H1 (cell line): Measurements from ENCODE around the gene HIC1. TPM values are rescaled to one million over a fixed set of nuclear protein-coding genes. Genes with fewer than 3 reads are reported as not detected.

Experiments used
- CTCF ChIA-PET: fragments of 300-600 bp; sonication (Branson Sonifier 250); formaldehyde crosslinking; loops from one replicate; lab custom pipeline; 2021; ENCODE audit not compliant: partially characterized antibody; lab: Charles Lee
- POLR2A ChIA-PET: fragments of 300-600 bp; sonication (Branson Sonifier 250); formaldehyde crosslinking; loops from one replicate; lab custom pipeline; 2021; ENCODE audit warnings: inconsistent platforms; ENCODE audit not compliant: partially characterized antibody; lab: Charles Lee
- DNase-seq, 2 experiments: peaks; one replicate each; pipeline versions ENCODE4 v3.0.0 to v3.0.0-alpha.2; 2010 to 2022; ENCODE audit warnings: low spot score in 2 of 2, low read depth in 1 of 2, mixed read lengths in 1 of 2
- FAIRE-seq: peaks from 2 replicates; lab custom pipeline; 2011; peaks lifted over from hg19 to GRCh38; lab: Jason Lieb, UNC
- H2AFZ ChIP-seq: 2 replicates; pipeline ENCODE4 v1.8.1; 2012; ENCODE audit warnings: low read length, inconsistent platforms
- H2AK5ac ChIP-seq: 2 replicates; pipeline ENCODE4 v1.6.1; 2013; ENCODE audit warnings: low read depth, low read length
- H2BK120ac ChIP-seq: replicated peaks from 2 replicates; pipeline ENCODE3; 2013; ENCODE audit warnings: low read depth, low read length, inconsistent platforms
- H2BK12ac ChIP-seq: 2 replicates; pipeline ENCODE4 v1.6.1; 2013; ENCODE audit warnings: low read depth, low read length
- H2BK15ac ChIP-seq: 2 replicates; pipeline ENCODE4 v1.6.1; 2013; ENCODE audit warnings: low read length
- H2BK20ac ChIP-seq: 2 replicates; pipeline ENCODE4 v1.6.1; 2013; ENCODE audit warnings: low read length
- H2BK5ac ChIP-seq: 2 replicates; pipeline ENCODE4 v1.6.1; 2013; ENCODE audit warnings: low read depth, low read length
- H3K14ac ChIP-seq: 2 replicates; pipeline ENCODE4 v1.6.1; 2013; ENCODE audit warnings: inconsistent platforms; ENCODE audit not compliant: insufficient read length
- H3K18ac ChIP-seq: 2 replicates; pipeline ENCODE4 v1.6.1; 2013; ENCODE audit warnings: low read length; ENCODE audit errors: extremely low read depth
- H3K23ac ChIP-seq: 2 replicates; pipeline ENCODE4 v1.6.1; 2013; ENCODE audit warnings: inconsistent platforms; ENCODE audit not compliant: insufficient read length
- H3K23me2 ChIP-seq: 2 replicates; pipeline ENCODE4 v1.6.1; 2013; ENCODE audit warnings: low read depth, low read length
- H3K27ac ChIP-seq: 2 replicates; pipeline ENCODE4 v1.6.1; 2011; ENCODE audit warnings: low read depth, low read length, inconsistent platforms
- H3K27me3 ChIP-seq, 4 experiments: replicated peaks in 1 of 4; 1 replicate in 1 of 4; 2 replicates in 3 of 4; pipeline versions ENCODE4 v1.6.1 to v1.8.1; 2011 to 2013; ENCODE audit warnings: low read length in 3 of 4, mild to moderate bottlenecking in 3 of 4, inconsistent platforms in 2 of 4, mixed read lengths in 2 of 4, moderate library complexity in 1 of 4; ENCODE audit not compliant: control insufficient read depth in 3 of 4, insufficient read depth in 3 of 4; ENCODE audit errors: extremely low read depth in 1 of 4
- H3K36me3 ChIP-seq, 4 experiments: 2 replicates each; pipeline versions ENCODE4 v1.6.1 to v1.8.1; 2011 to 2013; ENCODE audit warnings: mild to moderate bottlenecking in 4 of 4, low read length in 3 of 4, moderate library complexity in 2 of 4, control low read depth in 1 of 4, inconsistent platforms in 1 of 4; ENCODE audit not compliant: insufficient read depth in 4 of 4, control insufficient read depth in 2 of 4
- H3K4ac ChIP-seq: replicated peaks from 2 replicates; pipeline ENCODE3; 2013; ENCODE audit warnings: low read length, low read depth, mixed read lengths, inconsistent platforms; ENCODE audit not compliant: insufficient read length
- H3K4me1 ChIP-seq, 4 experiments: replicated peaks in 1 of 4; 1 replicate in 1 of 4; 2 replicates in 3 of 4; pipeline versions ENCODE4 v1.6.1 to v1.8.1; 2011 to 2013; ENCODE audit warnings: low read length in 3 of 4, inconsistent platforms in 2 of 4, mixed read lengths in 1 of 4; ENCODE audit not compliant: insufficient read depth in 4 of 4, control insufficient read depth in 3 of 4
- H3K4me2 ChIP-seq, 2 experiments: 2 replicates each; pipeline versions ENCODE4 v1.6.1 to v1.8.1; 2011 to 2013; ENCODE audit warnings: low read depth in 2 of 2, low read length in 2 of 2, control low read depth in 1 of 2, inconsistent platforms in 1 of 2, mild to moderate bottlenecking in 1 of 2; ENCODE audit not compliant: insufficient read depth in 1 of 2
- H3K4me3 ChIP-seq, 4 experiments: fragments of 200-600, 300-600 bp in 1 of 4; sonication (generic), shearing (Covaris generic), sonication (Bioruptor Twin) in 1 of 4; 2 replicates each; pipeline versions ENCODE4 v1.5.1 to v1.8.1; 2011 to 2016; ENCODE audit warnings: low read length in 4 of 4, low read depth in 3 of 4, control low read depth in 2 of 4, inconsistent platforms in 2 of 4, mild to moderate bottlenecking in 2 of 4, mixed read lengths in 1 of 4, moderate library complexity in 1 of 4; ENCODE audit not compliant: insufficient read depth in 2 of 4; ENCODE audit errors: extremely low read depth in 1 of 4
- H3K56ac ChIP-seq: replicated peaks from 2 replicates; pipeline ENCODE3; 2013; ENCODE audit warnings: low read depth, mild to moderate bottlenecking, mixed read lengths, low read length, inconsistent platforms; ENCODE audit not compliant: insufficient read length
- H3K79me1 ChIP-seq: 2 replicates; pipeline ENCODE4 v1.6.1; 2013; ENCODE audit warnings: low read depth, low read length, control low read depth
- H3K79me2 ChIP-seq, 2 experiments: 2 replicates each; pipeline versions ENCODE4 v1.6.1 to v1.8.1; 2012 to 2013; ENCODE audit warnings: low read length in 2 of 2, mild to moderate bottlenecking in 2 of 2, inconsistent platforms in 1 of 2; ENCODE audit not compliant: insufficient read depth in 2 of 2, control insufficient read depth in 1 of 2
- H3K9ac ChIP-seq, 4 experiments: replicated peaks in 1 of 4; 1 replicate in 1 of 4; 2 replicates in 3 of 4; pipeline versions ENCODE4 v1.6.1 to v1.8.1; 2011 to 2013; ENCODE audit warnings: low read depth in 3 of 4, low read length in 3 of 4, control low read depth in 2 of 4, mild to moderate bottlenecking in 2 of 4, moderate library complexity in 2 of 4, inconsistent platforms in 1 of 4; ENCODE audit errors: extremely low read depth in 1 of 4
- H3K9me3 ChIP-seq, 2 experiments: 2 replicates each; pipeline versions ENCODE4 v1.6.1 to v1.8.1; 2012 to 2013; ENCODE audit warnings: mild to moderate bottlenecking in 2 of 2, moderate library complexity in 2 of 2, control low read depth in 1 of 2, inconsistent platforms in 1 of 2, low read depth in 1 of 2, low read length in 1 of 2, mixed read lengths in 1 of 2; ENCODE audit not compliant: insufficient read depth in 2 of 2
- H4K20me1 ChIP-seq, 2 experiments: replicated peaks in 1 of 2; 2 replicates each; pipeline versions ENCODE3 to v1.8.1; 2011 to 2013; ENCODE audit warnings: inconsistent platforms in 2 of 2, low read length in 2 of 2, mild to moderate bottlenecking in 1 of 2; ENCODE audit not compliant: insufficient read depth in 2 of 2, control insufficient read depth in 1 of 2
- H4K5ac ChIP-seq: 2 replicates; pipeline ENCODE4 v1.6.1; 2013; ENCODE audit warnings: low read length, low read depth, mixed read lengths, inconsistent platforms; ENCODE audit not compliant: insufficient read length
- H4K8ac ChIP-seq: 2 replicates; pipeline ENCODE4 v1.8.0; 2013; ENCODE audit warnings: mild to moderate bottlenecking, moderate library complexity, low read length, inconsistent platforms; ENCODE audit not compliant: insufficient read depth; ENCODE audit errors: extremely low read depth
- H4K91ac ChIP-seq: replicated peaks from 2 replicates; pipeline ENCODE3; 2013; ENCODE audit warnings: low read length, mixed read lengths, inconsistent platforms; ENCODE audit not compliant: insufficient read length
- MAFK ChIP-seq: IDR thresholded peaks from 2 replicates; pipeline ENCODE4 v1.6.1; 2012; ENCODE audit warnings: low read depth, mild to moderate bottlenecking, improper control_type of control experiment, low read length
- SP4 ChIP-seq: IDR thresholded peaks from 2 replicates; pipeline ENCODE4 v1.6.1; 2012; ENCODE audit warnings: low read length, inconsistent platforms
- TCF12 ChIP-seq: IDR thresholded peaks from 2 replicates; pipeline ENCODE4 v1.6.1; 2011; ENCODE audit warnings: low read depth, mild to moderate bottlenecking, low read length
- ZNF274 ChIP-seq: IDR thresholded peaks from 2 replicates; pipeline ENCODE4 v1.7.0; 2012; ENCODE audit warnings: low read length, borderline replicate concordance; ENCODE audit errors: extremely low read depth
- WGBS, 2 experiments: shearing (Covaris generic) in 1 of 2; methylation state at CpG; one replicate each; pipeline versions ENCODE4 v1.1.6 to v1.1.7; 2013 to 2015; ENCODE audit warnings: low lambda C conversion rate in 2 of 2, mixed read lengths in 2 of 2, inconsistent platforms in 1 of 2, low coverage in 1 of 2, missing lambda C conversion rate in 1 of 2; ENCODE audit not compliant: insufficient replicate concordance in 2 of 2, insufficient coverage in 1 of 2, insufficient read length in 1 of 2; ENCODE audit errors: extremely low coverage in 1 of 2, missing lambda C conversion rate in 1 of 2; 5-methylcytosine and 5-hydroxymethylcytosine counted together
- polyA plus RNA-seq, 7 experiments: library from polyadenylated mRNA; depleted of rRNA in 3 of 7; stranded (reverse) in 5 of 7; unstranded in 2 of 7; fragments of >200 nt in 5 of 7; fragments of 200-250 nt in 2 of 7; gene quantifications; 1 replicate in 5 of 7; 2 replicates in 1 of 7; 4 replicates in 1 of 7; pipeline versions ENCODE4 v1.2.1 to v1.2.3, GENCODE V29; 2011 to 2013; ENCODE audit warnings: missing spikeins in 2 of 7, mixed read lengths in 2 of 7
- total RNA-seq: library from RNA; stranded (reverse); fragmentation: NEBNext Ultra II Directional; extraction: Animal tissue kit (Norgen Biotek cat#: 25700); gene quantifications from 2 replicates; pipeline ENCODE4 v1.2.1, GENCODE V29; 2021

HIC1 gene
- total and polyA plus RNA-seq, 2 of the 8 experiments (the other 6 are each of a cell fraction or from before 2014, with no cell fraction given): 0.06 to 0.09 TPM

- Histone ChIP-seq H3K23ac (no peak overlapping the region), H3K18ac (no peak overlapping the region), H3K27ac (no peak overlapping the region), H3K4ac (no peak overlapping the region), H4K5ac (no peak overlapping the region), H3K36me3 (peaks cover 0 to 5% (median 1%) of the 10 kb centered on the region in 4 experiments; a peak in 3 of 8 replicates), H3K56ac (no peak overlapping the region), H4K91ac (no peak overlapping the region), H3K4me3 (no peak overlapping the region), H3K79me2 (no peaks in the 10 kb centered on the region), H2BK120ac (no peak overlapping the region), H2BK12ac (no peak overlapping the region), H3K9ac (no peak overlapping the region), H3K4me2 (no peak overlapping the region), H2BK15ac (no peak overlapping the region), H2BK20ac (no peak overlapping the region), H3K4me1 (0 out of 7 replicates have a peak, but pooled peaks cover 0 to 3% (median 0%) of the 10 kb centered on the region in 4 experiments), H3K79me1 (no peaks in the 10 kb centered on the region), H4K8ac (no peak overlapping the region), H3K23me2 (no peaks in the 10 kb centered on the region), H2AK5ac (no peak overlapping the region), H3K9me3 (no peaks in the 10 kb centered on the region), H3K14ac (no peak overlapping the region), H4K20me1 (peaks cover 0 to 3% of the 10 kb centered on the region in 2 experiments), H2BK5ac (peak overlapping the region; percentile 26; the same call in 1 of the 2 replicates), H2AFZ (no peak overlapping the region), H3K27me3 (no peaks in the 10 kb centered on the region)
- no peak for TF ChIP-seq TCF12
- no peak for TF ChIP-seq MAFK
- TF ChIP-seq SP4: no peak
- no peak for TF ChIP-seq ZNF274
- 89% methylated on average over 8 of the region's 8 CpGs; no CpG with 5 or more reads in 1 of the 2 experiments for WGBS, 2 experiments
- ChIA-PET POLR2A (no interaction called here), CTCF (interaction anchor here (0.5 to 3.9 kb wide), 13 partner anchors 9 to 200 kb away, joined by 3 to 21 read pairs (median 6); partner anchors contain the start of gene HIC1)
- DNase-seq: no peak
- no peak for FAIRE-seq
Observed at GRCh38 chr17:2084036-2084765, 29.3 kb downstream of the HIC1 start.
